Endothelial cell (in vitro differentiated cells): ENCODE data around the gene ZNF146. TPM values are rescaled to one million over a fixed set of nuclear protein-coding genes. Genes with fewer than 3 reads are reported as not detected.

Source experiments
- DNase-seq: peaks from one replicate; pipeline ENCODE4 v3.0.0; 2021; ENCODE audit warnings: low spot score
- H3K27ac Mint-ChIP-seq: one replicate; pipeline ENCODE4 v1.8.0; 2021; ENCODE audit warnings: mixed read lengths, inconsistent platforms; ENCODE audit not compliant: unreplicated experiment
- H3K27me3 Mint-ChIP-seq: one replicate; pipeline ENCODE4 v1.8.0; 2021; ENCODE audit warnings: mild to moderate bottlenecking, moderate library complexity, mixed read lengths, inconsistent platforms; ENCODE audit not compliant: unreplicated experiment
- H3K36me3 Mint-ChIP-seq: one replicate; pipeline ENCODE4 v1.8.0; 2021; ENCODE audit warnings: mild to moderate bottlenecking, low read depth, mixed read lengths, inconsistent platforms; ENCODE audit not compliant: unreplicated experiment
- H3K4me1 Mint-ChIP-seq: one replicate; pipeline ENCODE4 v1.8.0; 2021; ENCODE audit warnings: mild to moderate bottlenecking, mixed read lengths, inconsistent platforms; ENCODE audit not compliant: unreplicated experiment
- H3K4me3 Mint-ChIP-seq: one replicate; pipeline ENCODE4 v1.8.0; 2021; ENCODE audit warnings: mild to moderate bottlenecking, mixed read lengths, inconsistent platforms; ENCODE audit not compliant: unreplicated experiment
- H3K9me3 Mint-ChIP-seq: one replicate; pipeline ENCODE4 v1.8.0; 2021; ENCODE audit warnings: mixed read lengths, inconsistent platforms; ENCODE audit not compliant: unreplicated experiment
- CTCF ChIP-seq: fragments of 200-600 bp; sonication (generic); IDR thresholded peaks from one replicate; pipeline ENCODE4 v1.5.0; 2021; ENCODE audit warnings: antibody characterized with exemption; ENCODE audit not compliant: unreplicated experiment
- total RNA-seq: library from RNA; stranded (reverse); fragmentation: NEBNext Ultra II Directional; extraction: Animal tissue kit (Norgen Biotek cat#: 25700); gene quantifications from one replicate; pipeline ENCODE4 v1.2.1, GENCODE V29; 2021; ENCODE audit not compliant: unreplicated experiment

Gene ZNF146
- total RNA-seq, 1 donor from 2014 or later, result 45.5 TPM

GRCh38 chr19:36236304-36236945 lies 21.5 kb downstream of the ZNF146 start:
- no peak for DNase-seq
- Mint-ChIP-seq H3K4me1 (no peaks in the 10 kb centered on the region), H3K36me3 (peaks cover 56% of the 10 kb centered on the region), H3K27ac (no peak overlapping the region), H3K9me3 (no peaks in the 10 kb centered on the region), H3K4me3 (peak overlapping the region; percentile 25), H3K27me3 (peaks cover 2% of the 10 kb centered on the region)
- TF ChIP-seq CTCF, result no peak

GRCh38 chr19:36236946-36237310 lies 22.0 kb downstream of the ZNF146 start:
- H3K36me3 Mint-ChIP-seq, result peaks cover 56% of the 10 kb centered on the region
- H3K27me3 Mint-ChIP-seq, result peaks cover 2% of the 10 kb centered on the region
- DNase-seq, result no peak
- no peak overlapping the region for H3K27ac Mint-ChIP-seq
- H3K4me1 Mint-ChIP-seq, result no peaks in the 10 kb centered on the region
- TF ChIP-seq CTCF, result no peak
- H3K4me3 Mint-ChIP-seq, result peak overlapping the region; percentile 25
- H3K9me3 Mint-ChIP-seq, result no peaks in the 10 kb centered on the region

- H3K4me3 Mint-ChIP-seq, result no peak overlapping the region
- H3K27ac Mint-ChIP-seq, result no peak overlapping the region
- no peak for DNase-seq
- H3K4me1 Mint-ChIP-seq, result no peaks in the 10 kb centered on the region
- no peak for TF ChIP-seq CTCF
- H3K36me3 Mint-ChIP-seq, result peaks cover 17% of the 10 kb centered on the region
- peaks cover 11% of the 10 kb centered on the region for H3K9me3 Mint-ChIP-seq
- no peaks in the 10 kb centered on the region for H3K27me3 Mint-ChIP-seq
Observed at GRCh38 chr19:36244066-36244465, 29.2 kb downstream of the ZNF146 start.

- no peak overlapping the region for H3K4me3 Mint-ChIP-seq
- peaks cover 8% of the 10 kb centered on the region for H3K36me3 Mint-ChIP-seq
- H3K27ac Mint-ChIP-seq, result no peak overlapping the region
- peaks cover 11% of the 10 kb centered on the region for H3K9me3 Mint-ChIP-seq
- no peaks in the 10 kb centered on the region for H3K27me3 Mint-ChIP-seq
- no peak for DNase-seq
- no peak for TF ChIP-seq CTCF
- no peaks in the 10 kb centered on the region for H3K4me1 Mint-ChIP-seq
Observed at GRCh38 chr19:36245210-36246005, 30.5 kb downstream of the ZNF146 start.

- Mint-ChIP-seq H3K4me1 (no peaks in the 10 kb centered on the region), H3K9me3 (peaks cover 11% of the 10 kb centered on the region), H3K27me3 (no peaks in the 10 kb centered on the region), H3K27ac (peak overlapping the region; percentile 45), H3K4me3 (peak overlapping the region; percentile 27), H3K36me3 (peaks cover 8% of the 10 kb centered on the region)
- DNase-seq, result no peak
- no peak for TF ChIP-seq CTCF
Observed at GRCh38 chr19:36246006-36246481, 31.1 kb downstream of the ZNF146 start.
